Right lobe of liver (tissue), 4 donors: ENCODE results near the gene KRT8.

Experiments used
- POLR2A ChIP-seq: fragments of 450-650 bp; IDR thresholded peaks from one replicate; pipeline ENCODE4 v1.6.1; 2017; ENCODE audit warnings: antibody characterized with exemption, mild to moderate bottlenecking
- TF ChIP-seq, protein P1 (sequence below), 4 donors: fragments of 200-600 bp in 3 of 4; fragments of 450-650 bp in 1 of 4; IDR thresholded peaks; one replicate each; pipeline versions ENCODE4 v1.5.1 to v1.8.0; 2016 to 2022; ENCODE audit warnings: antibody characterized with exemption in 4 of 4, mild to moderate bottlenecking in 2 of 4
- donor health status: DM: no; HTN: no; CAD: no.
- donor health status: DM: no; HTN: no; CAD: no.
- donor health status: DM: no; HTN: yes; CAD: no.

DNA sequence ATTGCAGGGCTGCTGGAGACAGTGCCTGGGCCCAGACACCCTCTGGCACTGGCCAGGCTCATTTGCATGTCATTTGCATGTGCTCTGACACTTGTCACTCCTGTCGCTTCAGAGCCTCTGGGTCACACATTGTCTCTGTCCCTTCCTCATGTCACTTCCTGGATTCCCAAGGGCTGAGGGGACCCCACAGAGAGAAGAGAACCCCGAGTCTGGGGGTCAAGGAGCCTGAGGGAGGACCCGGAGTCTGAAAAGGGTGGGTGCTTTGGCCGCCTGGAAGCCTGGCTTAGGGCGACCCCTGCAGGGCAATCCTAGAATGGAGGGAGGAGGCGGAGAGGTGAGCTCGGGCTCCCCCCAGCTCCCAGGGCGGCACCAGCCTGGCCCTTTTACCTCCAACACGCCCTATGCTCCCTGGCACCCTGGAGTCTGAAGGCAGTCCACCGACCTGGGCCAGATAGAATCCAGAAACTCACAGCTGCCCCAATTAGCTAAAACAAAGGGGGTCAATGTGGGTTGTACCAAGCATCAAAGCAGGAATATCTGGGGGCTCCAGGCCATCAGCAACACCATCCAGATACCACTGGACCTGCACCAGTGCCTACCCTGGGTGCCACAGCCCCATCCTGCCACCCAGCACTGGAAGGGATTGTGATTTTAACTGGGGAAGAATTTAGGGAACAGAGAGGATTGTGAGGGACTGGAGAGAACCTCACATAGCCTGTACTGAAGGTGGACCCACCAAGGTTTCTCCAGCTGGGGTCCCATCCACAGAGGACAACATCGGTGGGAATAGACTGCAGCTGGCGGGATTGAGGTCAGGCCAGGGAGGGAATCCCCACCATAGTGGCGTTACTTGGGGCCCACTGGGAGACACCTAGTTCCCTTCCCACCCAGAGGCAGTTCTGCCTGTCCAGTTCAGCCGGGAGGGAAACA, 34.2 kb downstream of the KRT8 start:
- TF ChIP-seq POLR2A = no peak
- TF ChIP-seq, protein P1, sequence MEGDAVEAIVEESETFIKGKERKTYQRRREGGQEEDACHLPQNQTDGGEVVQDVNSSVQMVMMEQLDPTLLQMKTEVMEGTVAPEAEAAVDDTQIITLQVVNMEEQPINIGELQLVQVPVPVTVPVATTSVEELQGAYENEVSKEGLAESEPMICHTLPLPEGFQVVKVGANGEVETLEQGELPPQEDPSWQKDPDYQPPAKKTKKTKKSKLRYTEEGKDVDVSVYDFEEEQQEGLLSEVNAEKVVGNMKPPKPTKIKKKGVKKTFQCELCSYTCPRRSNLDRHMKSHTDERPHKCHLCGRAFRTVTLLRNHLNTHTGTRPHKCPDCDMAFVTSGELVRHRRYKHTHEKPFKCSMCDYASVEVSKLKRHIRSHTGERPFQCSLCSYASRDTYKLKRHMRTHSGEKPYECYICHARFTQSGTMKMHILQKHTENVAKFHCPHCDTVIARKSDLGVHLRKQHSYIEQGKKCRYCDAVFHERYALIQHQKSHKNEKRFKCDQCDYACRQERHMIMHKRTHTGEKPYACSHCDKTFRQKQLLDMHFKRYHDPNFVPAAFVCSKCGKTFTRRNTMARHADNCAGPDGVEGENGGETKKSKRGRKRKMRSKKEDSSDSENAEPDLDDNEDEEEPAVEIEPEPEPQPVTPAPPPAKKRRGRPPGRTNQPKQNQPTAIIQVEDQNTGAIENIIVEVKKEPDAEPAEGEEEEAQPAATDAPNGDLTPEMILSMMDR (IDR thresholded peaks at IDR 0.05) = peak; percentile 39 to 50 (median 46)
